ENCODE measurements around the gene HOXC4.
"Not testable (repeated sequence)": the region's sequence is repeated elsewhere in the genome, so short reads cannot be mapped to it uniquely, and the experiment has no call there.

HOXC4 gene

GRCh38 chr12:54058128-54058768 lies 4.6 kb downstream of the HOXC4 start:
- no peak for DNase-seq

GRCh38 chr12:54059668-54060067 lies 6.0 kb downstream of the HOXC4 start:
- no peak for DNase-seq

GRCh38 chr12:54060174-54060974 lies 6.7 kb downstream of the HOXC4 start:
- no peak for DNase-seq

- no peak for DNase-seq
These were observed 7.5 kb downstream of the HOXC4 start for GRCh38 chr12:54060975-54061778.

- no peak for DNase-seq
These were observed 12.0 kb downstream of the HOXC4 start for GRCh38 chr12:54065677-54066076.

- DNase-seq = no peak
These were observed 12.8 kb downstream of the HOXC4 start for GRCh38 chr12:54066408-54066807.

GRCh38 chr12:54068418-54069070 lies 14.9 kb downstream of the HOXC4 start:
- DNase-seq = no peak

GRCh38 chr12:54071942-54072341 lies 18.3 kb downstream of the HOXC4 start:
- DNase-seq = no peak

- DNase-seq = no peak
These were observed 20.7 kb downstream of the HOXC4 start for GRCh38 chr12:54074308-54074707.

- DNase-seq = no peak
These were observed 21.8 kb downstream of the HOXC4 start for GRCh38 chr12:54075409-54075808.

- no peak for DNase-seq
These were observed 22.3 kb downstream of the HOXC4 start for GRCh38 chr12:54075974-54076373.

GRCh38 chr12:54077843-54078242 lies 24.2 kb downstream of the HOXC4 start:
- not testable (repeated sequence) for DNase-seq

- not testable (repeated sequence) for DNase-seq
These were observed 25.5 kb downstream of the HOXC4 start for GRCh38 chr12:54079115-54079514.

GRCh38 chr12:54080008-54080924 lies 26.6 kb downstream of the HOXC4 start:
- not testable (repeated sequence) for DNase-seq

- DNase-seq = peak in 1 of 2 donors; percentile 23
These were observed 27.4 kb downstream of the HOXC4 start for GRCh38 chr12:54081053-54081514.

- DNase-seq = not testable (repeated sequence)
These were observed 28.2 kb downstream of the HOXC4 start for GRCh38 chr12:54081581-54082396.

- DNase-seq = peak in 1 of 2 donors; percentile 4
These were observed 28.8 kb downstream of the HOXC4 start for GRCh38 chr12:54082397-54082892.

- not testable (repeated sequence) for DNase-seq
These were observed 34.4 kb downstream of the HOXC4 start for GRCh38 chr12:54088011-54088410.

- DNase-seq = not testable (repeated sequence)
These were observed 35.8 kb downstream of the HOXC4 start for GRCh38 chr12:54089465-54089864.

- DNase-seq = not testable (repeated sequence)
These were observed 36.7 kb downstream of the HOXC4 start for GRCh38 chr12:54090312-54090711.

Data from inflammatory macrophage treated with lipopolysaccharide for 1 hour (primary cell).